ENCODE measurements around the gene ATP1B1. TPM values are rescaled to one million over a fixed set of nuclear protein-coding genes. Genes with fewer than 3 reads are reported as not detected.

The ATP1B1 gene
- total RNA-seq, 1 experiment from 2014 or later: 48.6 TPM

GRCh38 chr1:169144941-169145626 lies 38.6 kb downstream of the ATP1B1 start:
- Histone ChIP-seq H3K4me1 (ENCODE audit: control insufficient read depth in 1 of 2, insufficient read depth in 2 of 2, low read length in 2 of 2) (peaks cover 7 to 15% of the 10 kb centered on the region in 2 experiments; a peak in 3 of 4 replicates), H3K27me3 (ENCODE audit: insufficient read depth, low read length) (no peaks in the 10 kb centered on the region), H3K27ac (ENCODE audit: low read depth, low read length) (no peak overlapping the region), H4K20me1 (ENCODE audit: insufficient read depth) (no peaks in the 10 kb centered on the region), H3K79me2 (ENCODE audit: insufficient read depth, low read length) (no peaks in the 10 kb centered on the region), H2AFZ (ENCODE audit: low read depth, low read length, poor library complexity, severe bottlenecking) (no peak overlapping the region), H3K9ac (ENCODE audit: low read length) (no peak overlapping the region), H3K9me2 (ENCODE audit: insufficient read depth) (no peaks in the 10 kb centered on the region), H3K9me3 (ENCODE audit: control insufficient read depth in 1 of 2, insufficient read depth in 1 of 2, low read depth in 1 of 2, low read length in 2 of 2) (no peaks in the 10 kb centered on the region), H3K4me2 (ENCODE audit: low read length) (no peak overlapping the region), H3K4me3 (replicated peaks in 1 of 2; ENCODE audit: low read depth in 1 of 2, low read length in 2 of 2) (no peak overlapping the region), H3K36me3 (ENCODE audit: control insufficient read depth in 1 of 2, insufficient read depth in 2 of 2, low read length in 2 of 2) (no peaks in the 10 kb centered on the region)
- ATAC-seq (no peak), DNase-seq (ENCODE audit: low read depth, low spot score) (no peak)
- CTCF ChIA-PET: no interaction called here
- RAD21 ChIA-PET (ENCODE audit: low non-redundant PET in 1 of 2, low total read pairs in 2 of 2, uncharacterized antibody in 2 of 2, unreplicated experiment in 2 of 2): no interaction called here
- no TSS peak for BruUV-seq (replicated peaks)
- POLR2A ChIA-PET: no interaction called here
- no peak for TF ChIP-seq POLR2AphosphoS5 (IDR thresholded peaks at IDR 0.05; ENCODE audit: low read depth, low read length)
- no peak for TF ChIP-seq ZBTB33 (IDR thresholded peaks at IDR 0.05; ENCODE audit: extremely low read depth, insufficient replicate concordance, low read length)
- no peak for TF ChIP-seq SRF (IDR thresholded peaks at IDR 0.05; ENCODE audit: low read depth)
- no peak for TF ChIP-seq EZH2phosphoT487 (IDR thresholded peaks at IDR 0.05; ENCODE audit: borderline replicate concordance)
- TF ChIP-seq CTCF (IDR thresholded peaks at IDR 0.05 in 2 of 3, conservative IDR thresholded peaks at IDR 0.05 in 1 of 3; ENCODE audit: borderline replicate concordance in 1 of 3, insufficient read depth in 1 of 3, low read depth in 2 of 3, low read length in 2 of 3): no peak
- TF ChIP-seq ATF3 (IDR thresholded peaks at IDR 0.05): no peak
- TF ChIP-seq RAD21 (IDR thresholded peaks at IDR 0.05; ENCODE audit: low read depth): no peak
- TF ChIP-seq FOSL1 (IDR thresholded peaks at IDR 0.05; ENCODE audit: low read depth): no peak
- TF ChIP-seq TCF7L2 (IDR thresholded peaks at IDR 0.05; ENCODE audit: borderline replicate concordance, extremely low read depth, insufficient read depth, insufficient read length): no peak
- no peak for TF ChIP-seq ELF1 (IDR thresholded peaks at IDR 0.05; ENCODE audit: borderline replicate concordance, low read depth)
- no peak for TF ChIP-seq MAX (IDR thresholded peaks at IDR 0.05)
- no peak for TF ChIP-seq POLR2A (IDR thresholded peaks at IDR 0.05; ENCODE audit: borderline replicate concordance, extremely low read depth, insufficient read depth, insufficient read length)
- intact Hi-C loops (cut with micrococcal nuclease): no loop called here
